ENCODE results near the gene CEP128. TPM values are rescaled to one million over a fixed set of nuclear protein-coding genes. Genes with fewer than 3 reads are reported as not detected.

CEP128 gene
- total RNA-seq, 2 experiments from 2014 or later: 71.9 to 137 TPM

GRCh38 chr14:80638620-80639515 lies 302.7 kb downstream of the CEP128 start:
- H3K27ac ChIP-seq (ENCODE audit: low read depth, low read length, poor library complexity, severe bottlenecking): no peak overlapping the region
- intact Hi-C loops (cut with micrococcal nuclease; ENCODE audit: unreplicated experiment): loop anchor here (10.0 kb wide), 1 partner anchor 346 kb away; no protein-coding TSS in a partner anchor
- no peak overlapping the region for H2AFZ ChIP-seq (ENCODE audit: low read length)

DNA sequence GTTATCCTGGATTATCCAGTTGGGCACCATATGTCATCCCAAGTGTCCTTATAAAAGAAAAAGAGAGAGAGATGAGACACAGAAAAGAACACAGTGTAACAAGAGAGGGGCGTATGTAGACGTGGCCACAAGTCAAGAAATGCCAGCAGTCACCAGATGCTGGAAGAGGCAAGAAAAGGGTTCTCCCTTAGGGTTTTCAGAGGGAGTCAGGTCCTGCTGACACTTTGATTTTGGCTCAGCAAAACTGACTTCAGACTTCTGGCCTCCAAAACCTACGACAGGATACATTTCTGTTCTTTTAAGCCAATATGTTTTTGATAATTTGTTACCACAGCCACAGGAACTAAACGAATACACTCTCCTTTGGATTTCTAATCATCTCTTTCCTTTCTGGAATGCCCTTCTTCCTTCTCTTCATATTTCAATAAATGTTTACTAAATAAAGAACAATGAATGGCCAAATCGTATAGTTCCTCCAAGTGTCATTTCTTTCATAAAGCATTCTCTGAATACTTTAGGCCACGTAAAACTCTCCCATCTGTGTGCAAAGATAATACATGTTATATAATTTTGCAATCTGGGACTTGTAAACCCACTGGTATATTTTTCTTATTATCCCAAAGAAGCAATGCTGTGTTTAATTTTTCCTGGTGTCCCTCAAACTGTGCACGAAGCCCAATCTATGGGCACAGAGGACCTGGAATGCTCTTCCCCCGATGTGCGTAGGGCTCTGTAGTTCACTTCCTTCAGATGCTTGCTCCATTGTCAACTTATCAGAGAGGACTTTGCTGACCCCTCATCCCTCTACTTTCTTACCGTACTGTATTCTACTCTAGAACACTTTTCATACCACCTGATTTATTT lies 303.6 kb downstream of the CEP128 start:
- POLR2A ChIA-PET: no interaction called here
- intact Hi-C loops (cut with micrococcal nuclease; ENCODE audit: unreplicated experiment): loop anchor here (10.0 kb wide), 1 partner anchor 347 kb away; no protein-coding TSS in a partner anchor
- Histone ChIP-seq H3K4me1 (ENCODE audit: insufficient read depth, low read length, poor library complexity, severe bottlenecking) (no peaks in the 10 kb centered on the region), H3K9me3 (ENCODE audit: low read length) (no peaks in the 10 kb centered on the region), H3K9me2 (ENCODE audit: insufficient read depth, low read length) (no peaks in the 10 kb centered on the region), H3K4me2 (ENCODE audit: low read length) (no peak overlapping the region), H3K79me2 (ENCODE audit: insufficient read depth, low read depth, low read length) (no peaks in the 10 kb centered on the region), H3K36me3 (ENCODE audit: insufficient read depth, low read length) (no peaks in the 10 kb centered on the region), H2AFZ (ENCODE audit: low read length) (no peak overlapping the region), H3K4me3 (ENCODE audit: low read depth, low read length, poor library complexity, severe bottlenecking) (no peak overlapping the region), H4K20me1 (ENCODE audit: insufficient read depth, low read length) (no peaks in the 10 kb centered on the region), H3K27ac (ENCODE audit: low read depth, low read length, poor library complexity, severe bottlenecking) (no peak overlapping the region)
- CTCF ChIA-PET (ENCODE audit: unreplicated experiment): no interaction called here
- BruUV-seq (replicated peaks): no TSS peak
- DNase-seq (ENCODE audit: low spot score): no peak
- no peak for TF ChIP-seq EZH2phosphoT487 (IDR thresholded peaks at IDR 0.05; ENCODE audit: borderline replicate concordance, low read depth, low read length)
- no peak for TF ChIP-seq CTCF (conservative IDR thresholded peaks at IDR 0.05; ENCODE audit: low read length)

More at GRCh38 chr14:80638620-80639515, 302.7 kb downstream of the CEP128 start:
- no peaks in the 10 kb centered on the region for H3K79me2 ChIP-seq (ENCODE audit: insufficient read depth, low read depth, low read length)
- ChIA-PET CTCF (ENCODE audit: unreplicated experiment) (no interaction called here), POLR2A (interaction anchor here (0.6 kb wide), 1 partner anchor 1836 kb away, joined by 4 read pairs; no protein-coding TSS in a partner anchor)
- no peak overlapping the region for H3K4me3 ChIP-seq (ENCODE audit: low read depth, low read length, poor library complexity, severe bottlenecking)
- no peaks in the 10 kb centered on the region for H3K36me3 ChIP-seq (ENCODE audit: insufficient read depth, low read length)
- H3K4me2 ChIP-seq (ENCODE audit: low read length): no peak overlapping the region
- DNase-seq (ENCODE audit: low spot score): no peak
- no peak for TF ChIP-seq EZH2phosphoT487 (IDR thresholded peaks at IDR 0.05; ENCODE audit: borderline replicate concordance, low read depth, low read length)
- TF ChIP-seq CTCF (conservative IDR thresholded peaks at IDR 0.05; ENCODE audit: low read length): no peak
- no peaks in the 10 kb centered on the region for H3K9me2 ChIP-seq (ENCODE audit: insufficient read depth, low read length)
- H4K20me1 ChIP-seq (ENCODE audit: insufficient read depth, low read length): no peaks in the 10 kb centered on the region
- no TSS peak for BruUV-seq (replicated peaks)
- H3K9me3 ChIP-seq (ENCODE audit: low read length): no peaks in the 10 kb centered on the region
- H3K4me1 ChIP-seq (ENCODE audit: insufficient read depth, low read length, poor library complexity, severe bottlenecking): no peaks in the 10 kb centered on the region

Data from OCI-LY7 (cell line).